Astrocyte of the cerebellum (primary cell): ENCODE data around the gene SLC25A22.

Experiments used
- DNase-seq: peaks from one replicate; pipeline ENCODE4 v3.0.0-alpha.2; 2011; ENCODE audit warnings: low read depth
- H3K4me3 ChIP-seq: 2 replicates; pipeline ENCODE4 v1.5.1; 2011; ENCODE audit warnings: mild to moderate bottlenecking, low read depth, low read length, moderate library complexity
- CTCF ChIP-seq: IDR thresholded peaks from 2 replicates; pipeline ENCODE4 v1.5.1; 2012; ENCODE audit warnings: low read length, low read depth, moderate library complexity, mild to moderate bottlenecking; ENCODE audit errors: missing control alignments
- in situ Hi-C: cut with HindIII; loops from 2 replicates; pipeline ENCODE4 v1.10.0; 2017; ENCODE audit warnings: low sequenced_read_pairs

Gene SLC25A22

GRCh38 chr11:747158-748006 lies 50.7 kb downstream of the SLC25A22 start, which contains the start of gene TALDO1:
Gene TALDO1 (plus strand): TSS chr11:747464. CDS start chr11:747482, 18 bp downstream.
- DNase-seq: peak; percentile 56
- in situ Hi-C loops: no loop called here
- TF ChIP-seq CTCF: peak; percentile 16
- peak within 1 kb of the TSS; percentile 84 for H3K4me3 ChIP-seq

DNA sequence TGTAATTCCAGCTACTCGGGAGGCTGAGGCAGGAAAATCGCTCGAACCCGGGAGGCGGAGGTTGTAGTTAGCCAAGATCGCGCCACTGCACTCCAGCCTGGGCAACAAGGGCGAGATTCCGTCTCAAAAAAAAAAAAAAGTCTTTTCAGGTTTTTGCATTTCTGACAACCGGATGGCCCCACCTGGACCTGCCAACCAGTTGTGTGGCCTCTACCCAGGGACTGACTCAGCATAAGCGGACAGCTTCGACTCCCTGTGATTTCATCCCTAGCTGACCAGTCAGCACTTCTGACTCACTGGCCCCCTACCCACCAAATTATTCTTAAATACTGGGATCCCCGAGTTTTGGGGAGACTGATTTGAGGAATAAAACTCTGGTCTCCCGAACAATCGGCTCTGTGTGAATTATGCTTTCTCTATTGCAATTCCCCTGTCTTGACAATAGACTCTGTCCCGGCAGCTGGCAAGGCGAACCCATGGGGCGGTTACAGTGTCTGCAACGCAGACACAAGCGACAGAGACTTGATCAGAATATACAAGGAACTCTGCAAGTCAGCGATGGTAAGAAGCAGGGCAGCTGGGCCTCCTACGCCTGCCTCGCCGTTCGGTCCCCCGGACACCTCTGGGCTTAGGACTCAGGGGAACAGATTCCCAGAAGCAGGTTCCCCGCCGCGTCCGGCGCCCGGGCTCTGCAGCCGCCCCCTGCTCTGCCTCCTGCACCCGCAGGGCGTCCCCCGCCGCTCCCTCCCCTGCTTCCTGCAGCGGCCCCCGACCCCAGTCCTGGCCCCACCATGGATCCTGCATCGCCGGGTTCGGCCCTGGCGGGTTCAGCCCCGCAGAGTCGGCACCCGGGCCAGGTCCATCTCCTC lies 51.6 kb downstream of the SLC25A22 start:
- no peak for TF ChIP-seq CTCF
- DNase-seq: no peak
- peak overlapping the region; percentile 84 for H3K4me3 ChIP-seq
- in situ Hi-C loops: no loop called here

- no peak for TF ChIP-seq CTCF
Measured at GRCh38 chr11:745428-745827, 52.7 kb downstream of the SLC25A22 start.

DNA sequence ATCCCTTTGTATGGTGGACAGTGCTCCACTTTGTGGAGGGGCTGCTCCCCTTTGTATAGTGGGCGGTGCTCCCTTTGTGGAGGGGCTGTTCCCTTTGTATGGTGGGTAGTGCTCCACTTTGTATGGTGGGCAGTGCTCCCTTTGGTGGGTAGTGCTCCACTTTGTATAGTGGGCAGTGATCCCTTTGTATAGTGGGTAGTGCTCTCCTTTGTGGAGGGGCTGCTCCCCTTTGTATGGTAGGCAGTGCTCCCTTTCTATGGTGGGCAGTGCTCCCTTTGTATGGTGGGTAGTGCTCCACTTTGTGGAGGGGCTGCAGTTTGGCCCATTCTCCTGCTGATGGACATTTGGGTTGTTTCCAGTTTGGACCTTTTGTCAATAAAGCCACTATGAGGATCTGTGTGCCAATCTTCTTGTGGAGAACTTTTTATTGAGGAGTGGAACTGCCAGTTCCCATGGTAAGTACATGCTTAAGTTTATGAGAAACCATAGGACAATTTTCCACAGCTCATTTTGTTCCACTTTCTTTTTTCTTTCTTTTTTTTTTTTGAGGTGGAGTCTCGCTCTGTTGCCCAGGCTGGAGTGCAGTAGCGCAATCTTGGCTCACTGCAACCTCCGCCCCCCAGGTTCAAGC lies 55.4 kb downstream of the SLC25A22 start:
- no peak overlapping the region for H3K4me3 ChIP-seq
- no peak for TF ChIP-seq CTCF
- in situ Hi-C loops: no loop called here
- DNase-seq: no peak

More at GRCh38 chr11:745428-745827, 52.7 kb downstream of the SLC25A22 start:
- H3K4me3 ChIP-seq: no peak overlapping the region
- DNase-seq: no peak
- in situ Hi-C loops: no loop called here

DNA sequence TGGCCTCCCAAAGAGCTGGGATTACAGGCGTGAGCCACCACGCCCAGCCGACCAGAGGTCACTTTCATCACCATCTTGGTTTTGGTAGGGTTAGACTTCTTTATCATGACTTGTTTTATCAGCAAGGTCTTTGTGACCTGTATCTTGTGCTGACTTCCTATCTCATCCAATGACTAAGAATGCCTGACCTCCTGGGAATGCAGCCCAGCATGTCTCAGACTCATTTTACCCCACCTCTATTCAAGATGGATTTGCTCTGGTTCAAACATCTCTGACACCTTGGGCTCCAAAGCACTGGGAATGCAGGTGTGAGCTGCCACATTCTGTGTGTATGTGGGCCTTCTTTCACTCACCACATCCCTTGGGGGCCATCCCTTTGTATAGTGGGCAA lies 55.9 kb downstream of the SLC25A22 start:
- no peak for DNase-seq
- no peak overlapping the region for H3K4me3 ChIP-seq
- TF ChIP-seq CTCF: no peak
- in situ Hi-C loops: no loop called here
